HG03378 (cell line): Measurements from ENCODE around the gene IRF2BPL.
"Not testable (repeated sequence)": the region's sequence is repeated elsewhere in the genome, so short reads cannot be mapped to it uniquely, and the experiment has no call there.

Source experiments
- ATAC-seq: cut with Tn5 transposase; IDR thresholded peaks from one replicate; pipeline ENCODE4 v1.9.1; 2021; ENCODE audit warnings: mild to moderate bottlenecking, moderate library complexity; ENCODE audit not compliant: unreplicated experiment

Gene IRF2BPL

DNA sequence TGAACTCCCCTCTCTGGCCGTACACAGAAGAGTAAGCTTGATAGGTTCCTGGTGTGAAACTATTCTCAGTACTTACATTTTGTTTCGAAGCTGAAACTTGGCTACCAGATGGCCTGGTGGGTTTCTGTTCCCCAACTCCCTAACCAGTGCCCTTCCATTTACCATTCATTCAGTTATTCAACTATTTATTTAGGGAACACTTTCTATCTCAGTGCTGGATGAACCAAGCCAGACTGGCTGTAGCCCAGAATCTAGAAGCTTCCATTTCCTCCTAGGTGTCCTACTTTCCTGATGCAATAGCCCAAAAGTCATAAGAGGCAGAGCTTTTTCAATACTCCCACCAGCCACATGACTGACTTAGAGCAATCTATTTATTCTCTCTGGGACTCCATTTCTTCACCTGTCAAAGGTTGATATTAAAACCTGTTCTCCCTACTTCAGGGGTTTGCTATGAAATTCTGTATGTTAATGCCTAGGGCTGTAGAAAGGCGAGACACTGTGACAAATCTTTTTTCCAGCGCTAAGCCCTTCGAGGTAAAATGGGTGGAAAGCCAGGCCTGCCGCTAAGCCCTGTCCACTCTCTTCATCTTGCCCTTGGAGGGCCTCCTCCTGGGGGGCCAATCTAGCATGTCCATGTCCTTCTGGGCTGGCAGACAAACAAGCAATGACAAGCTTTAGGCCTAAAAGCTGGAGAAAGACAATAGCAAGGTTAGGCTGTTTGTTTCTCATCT, 8.1 kb upstream of the IRF2BPL start:
- ATAC-seq = no peak

DNA sequence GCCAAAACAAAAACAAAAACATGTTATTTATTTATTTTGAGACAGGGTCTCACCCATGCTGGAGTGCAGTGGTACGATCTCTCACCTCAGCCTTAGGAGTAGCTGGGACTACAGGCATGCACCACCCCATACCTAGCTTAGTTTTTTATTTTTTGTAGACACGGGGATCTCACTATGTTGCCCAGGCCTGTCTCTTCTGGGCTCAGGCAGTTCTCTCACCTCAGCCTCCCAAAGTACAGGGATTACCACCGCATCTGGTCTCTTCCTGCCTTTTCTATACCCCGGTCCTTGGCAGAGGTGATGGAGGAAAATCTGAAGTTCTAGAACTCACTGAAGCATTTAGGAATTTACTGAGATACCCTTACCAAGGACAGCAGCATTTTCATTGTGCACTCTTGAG, 6.8 kb upstream of the IRF2BPL start:
- no peak for ATAC-seq

DNA sequence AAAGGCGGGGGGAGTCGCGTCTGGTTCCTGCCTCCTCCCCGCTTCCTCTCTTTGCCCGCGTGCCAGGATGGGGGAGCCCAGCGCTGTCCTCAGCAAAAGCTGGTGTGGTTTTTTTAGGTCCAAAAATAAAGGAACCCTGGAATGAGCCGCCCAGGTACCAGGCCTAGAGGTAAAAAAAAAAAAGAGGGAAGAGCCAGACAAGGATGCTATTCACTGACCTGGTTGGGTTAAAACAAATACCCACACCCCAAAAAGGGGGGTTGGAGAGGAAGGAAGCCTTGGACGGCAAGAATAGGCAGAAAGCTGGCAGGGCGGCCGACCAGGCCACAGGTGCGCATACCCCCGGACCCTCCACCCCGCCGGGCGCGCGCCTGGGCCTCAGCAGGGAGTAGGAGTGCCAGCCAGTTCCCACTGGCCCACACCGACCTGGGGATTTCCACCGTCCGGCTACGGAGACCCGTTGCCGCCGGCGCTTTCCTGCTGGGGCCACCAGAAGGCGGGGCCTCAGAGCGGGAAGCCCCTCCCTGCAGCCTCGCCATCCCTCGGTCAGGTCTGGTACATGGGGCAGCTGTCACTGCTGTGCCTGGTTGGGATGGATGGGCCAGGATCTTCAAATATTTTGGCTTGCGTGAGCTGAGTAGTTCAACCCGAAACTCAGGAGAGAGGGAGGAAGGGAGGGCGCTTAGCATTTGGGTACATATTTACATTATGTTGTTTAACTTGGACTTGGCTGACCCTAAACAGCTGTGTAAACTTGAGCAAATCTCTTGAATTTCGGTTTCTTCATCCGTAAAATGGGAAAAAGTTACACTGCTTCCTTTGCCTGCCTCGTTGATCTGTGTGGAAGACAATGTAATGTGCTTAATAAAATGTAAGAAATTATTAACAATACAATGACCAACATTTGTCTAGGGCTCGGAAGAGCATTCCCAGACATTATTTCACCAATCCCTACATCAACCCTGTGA, 5.4 kb upstream of the IRF2BPL start:
- peak; percentile 61 for ATAC-seq

DNA sequence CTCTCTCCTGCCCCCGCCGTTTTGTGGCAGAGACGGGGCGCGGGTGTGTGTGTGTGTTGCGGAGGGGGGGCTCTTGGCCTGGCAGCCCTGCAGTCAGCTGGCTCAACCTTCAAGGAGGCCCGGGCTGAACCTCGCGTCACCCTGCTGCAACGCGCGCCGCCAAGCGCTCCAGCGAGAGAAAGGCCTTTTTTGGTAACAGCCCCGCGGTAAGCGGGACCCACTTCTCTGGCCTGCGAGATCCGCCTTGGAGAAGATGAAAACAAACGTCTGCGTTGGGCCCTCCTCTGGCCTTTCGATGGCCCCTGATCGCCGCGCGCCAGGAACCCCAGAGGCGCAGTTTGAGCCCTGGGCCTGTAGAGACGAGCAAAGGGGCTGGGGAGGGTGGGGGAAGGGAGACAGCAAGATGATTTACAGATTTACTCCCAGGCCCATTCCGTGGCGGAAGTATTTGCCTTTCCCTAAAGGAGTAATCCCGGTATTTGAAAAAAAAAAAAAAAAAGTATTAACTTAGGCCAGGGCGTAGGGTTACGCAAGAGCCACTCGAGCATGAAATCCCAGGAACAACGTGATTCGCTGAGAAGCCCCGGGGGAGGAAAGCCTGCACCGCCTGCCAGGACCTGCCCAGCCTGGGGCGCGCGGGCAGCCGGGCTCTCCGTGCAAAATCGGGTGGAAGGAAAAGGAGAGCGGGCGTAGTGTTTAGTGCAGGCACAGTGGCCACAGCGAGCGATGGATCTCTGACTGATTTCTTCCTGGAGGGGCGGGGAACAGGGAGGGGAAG, 4.5 kb upstream of the IRF2BPL start:
- ATAC-seq = peak; percentile 5

DNA sequence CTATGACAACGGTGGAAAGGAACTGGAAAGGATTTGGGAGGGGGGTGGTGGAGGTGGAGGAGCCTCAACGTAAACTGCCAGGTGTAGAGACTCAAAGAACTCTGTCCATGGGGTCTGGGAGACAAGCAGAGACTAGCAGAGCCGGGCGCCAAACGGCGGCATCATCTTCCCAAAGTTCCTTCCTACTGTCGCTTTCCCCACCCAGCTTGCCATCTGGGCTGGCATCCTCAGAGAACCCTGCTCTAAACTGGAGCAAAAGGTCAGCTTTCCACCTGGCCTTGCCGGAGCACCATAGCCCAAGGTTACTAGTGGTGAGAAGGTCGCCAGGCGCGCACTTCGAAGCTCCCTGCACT, 4.0 kb upstream of the IRF2BPL start:
- ATAC-seq = no peak

DNA sequence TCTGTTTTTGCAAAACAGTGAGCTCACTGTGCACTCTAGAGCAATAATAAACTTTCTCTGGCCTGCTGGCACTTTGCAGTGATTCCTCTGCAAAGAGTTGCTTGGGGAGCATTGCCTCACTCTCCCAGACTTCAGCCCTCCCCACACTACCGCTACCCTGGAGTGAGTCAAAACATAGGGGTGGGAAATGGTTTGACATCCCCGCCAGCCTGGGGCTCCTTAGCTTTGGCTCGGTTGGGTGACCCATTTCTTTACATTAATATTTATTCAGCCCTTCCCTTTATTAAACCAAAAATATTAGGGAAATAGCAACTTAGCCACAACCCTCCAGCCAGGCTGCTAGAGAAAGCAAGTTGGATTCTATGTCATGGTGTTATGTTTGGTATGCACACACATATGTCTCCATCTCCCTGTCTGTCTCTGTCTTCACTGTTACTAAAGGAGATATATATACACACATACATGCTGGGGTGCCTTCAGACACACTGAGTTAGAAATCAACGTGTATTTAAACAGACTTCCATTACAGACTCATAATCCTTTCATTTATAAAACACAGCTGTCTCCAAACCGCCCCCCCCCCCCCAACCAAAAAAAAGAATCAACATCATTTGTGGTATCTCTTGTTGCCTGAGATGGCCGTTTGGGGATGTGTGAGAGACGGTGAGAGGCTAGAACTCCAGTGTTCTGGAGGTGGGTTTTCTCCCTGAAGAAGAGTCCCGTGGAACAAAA, 3.4 kb upstream of the IRF2BPL start:
- ATAC-seq = no peak

DNA sequence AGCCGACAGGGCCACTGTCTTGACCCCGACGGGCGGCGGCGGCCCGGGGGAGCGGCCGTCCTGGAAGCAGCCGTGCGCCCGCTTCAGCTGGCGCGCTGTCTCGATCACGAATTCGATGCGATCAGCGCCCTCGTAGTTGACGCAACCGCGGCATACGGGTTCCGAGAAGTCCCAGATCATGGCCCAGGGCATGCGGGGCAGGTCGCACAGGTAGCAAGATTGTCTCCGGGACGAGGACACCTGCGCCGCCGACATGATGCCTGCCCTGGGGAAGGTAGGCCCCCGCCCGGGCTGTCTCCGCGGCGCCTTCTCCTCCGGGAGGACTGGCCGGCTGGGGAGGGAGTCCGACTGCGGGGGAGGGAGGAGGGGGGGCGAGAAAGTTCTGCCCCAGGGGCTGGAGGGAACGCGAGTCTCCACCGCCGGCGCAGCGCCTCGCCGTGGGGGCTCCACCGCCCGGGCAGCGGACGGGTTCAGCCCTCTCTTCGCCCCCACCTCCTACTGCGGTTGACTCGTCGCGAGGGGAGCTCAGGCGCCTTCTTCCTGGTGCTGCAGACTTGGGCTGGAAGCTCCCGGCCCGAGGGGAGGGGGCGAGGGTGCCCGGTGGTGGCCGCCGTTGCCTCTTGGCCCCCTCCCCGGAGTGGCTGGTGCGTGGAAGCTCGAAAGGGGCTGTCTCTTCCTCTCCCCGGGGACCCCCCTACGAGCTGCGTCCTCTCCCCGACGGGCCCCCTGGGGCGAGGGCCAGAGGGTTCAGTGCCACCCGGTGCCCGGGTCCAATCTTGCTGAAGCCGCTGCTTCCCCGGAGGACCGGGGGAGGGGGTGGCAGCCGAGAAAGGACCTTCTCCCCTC, 747 bp downstream of the IRF2BPL start:
- peak; percentile 24 for ATAC-seq

DNA sequence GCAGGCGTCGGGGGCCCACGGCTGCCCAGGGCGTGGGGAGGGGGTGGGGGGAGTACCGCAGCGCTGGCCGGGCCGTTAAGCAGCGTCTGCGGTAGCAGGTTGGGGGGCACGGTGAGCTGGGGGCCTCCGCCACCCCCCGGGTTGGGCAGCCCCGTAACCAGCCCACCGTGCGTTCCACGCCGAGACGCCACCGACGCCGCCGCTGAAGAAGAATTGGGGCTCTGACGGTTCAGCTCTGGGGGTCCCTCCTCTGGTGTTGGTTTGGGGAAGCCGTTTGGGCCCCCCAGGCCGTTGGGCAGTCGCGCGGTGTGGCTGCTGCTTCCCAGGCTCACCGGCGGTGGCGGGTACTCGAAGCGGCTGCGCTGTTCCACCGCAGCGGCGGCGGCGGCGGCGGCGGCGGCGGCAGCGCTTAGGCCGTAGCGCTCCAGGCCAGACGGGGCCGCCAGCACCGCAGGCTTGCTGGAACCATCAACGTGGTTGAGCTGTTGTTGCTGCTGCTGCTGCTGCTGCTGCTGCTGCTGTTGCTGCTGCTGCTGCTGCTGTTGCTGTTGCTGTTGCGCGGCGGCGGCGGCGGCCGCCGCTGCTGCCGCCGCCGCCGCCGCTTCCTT, 1.5 kb downstream of the IRF2BPL start:
- ATAC-seq = no peak

DNA sequence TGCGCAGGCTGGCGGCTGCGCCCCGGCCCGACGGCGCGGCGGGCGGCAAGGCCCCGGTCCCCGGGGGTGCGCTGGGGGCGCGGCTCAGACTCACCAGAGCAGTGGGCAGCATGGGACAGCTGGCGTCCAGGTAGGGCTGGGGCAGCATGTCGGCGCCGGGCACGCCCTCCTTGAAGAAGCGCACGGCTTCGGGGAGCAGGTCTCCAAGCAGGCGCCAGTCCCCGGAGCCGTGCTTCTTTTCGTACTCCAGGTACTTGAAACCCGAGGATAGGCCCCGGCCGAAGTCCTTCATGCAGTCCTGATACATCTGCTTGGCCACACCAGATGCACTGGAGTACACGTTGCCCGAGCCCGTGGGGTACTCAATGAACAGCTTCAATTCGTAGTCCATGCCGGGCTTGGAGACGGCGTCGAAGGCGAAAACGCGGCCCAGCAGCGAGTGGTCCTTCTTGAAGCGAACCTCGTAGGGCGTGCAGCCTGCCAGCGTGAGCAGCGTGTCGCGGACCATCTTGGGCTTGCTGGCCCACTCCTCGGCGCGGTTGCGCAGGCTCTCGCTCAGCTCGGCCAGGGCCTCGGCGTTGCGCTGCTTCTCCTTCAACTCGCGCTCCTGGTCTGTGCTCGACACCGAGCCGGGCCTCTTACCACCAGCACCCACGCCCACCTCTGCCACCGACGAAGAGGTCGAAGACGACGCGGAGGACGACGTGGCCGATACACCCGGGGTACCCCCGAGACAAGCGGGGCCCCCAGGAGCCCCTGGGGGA, 2.2 kb downstream of the IRF2BPL start:
- ATAC-seq = no peak

DNA sequence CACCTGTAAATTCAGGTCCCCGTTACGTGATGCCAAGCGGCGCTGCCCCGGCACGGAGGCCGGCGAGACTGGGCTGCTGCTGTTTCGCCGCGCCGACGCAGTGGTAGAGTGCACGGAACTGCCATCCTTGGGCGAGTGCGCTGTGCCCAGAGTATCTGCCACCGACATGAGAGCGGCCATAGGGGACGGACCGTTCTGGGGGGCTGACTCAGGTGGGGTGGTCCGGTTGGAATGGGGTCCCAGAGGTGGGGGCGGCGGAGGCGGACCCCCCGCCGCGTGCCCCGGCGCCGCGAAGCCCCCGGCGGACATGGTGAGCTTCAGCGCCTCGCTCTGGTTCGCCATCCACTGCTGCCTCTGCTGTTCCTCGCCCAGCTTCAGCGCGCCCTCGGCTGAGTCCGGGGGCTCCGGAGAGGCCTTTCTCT, 2.8 kb downstream of the IRF2BPL start:
- no peak for ATAC-seq

DNA sequence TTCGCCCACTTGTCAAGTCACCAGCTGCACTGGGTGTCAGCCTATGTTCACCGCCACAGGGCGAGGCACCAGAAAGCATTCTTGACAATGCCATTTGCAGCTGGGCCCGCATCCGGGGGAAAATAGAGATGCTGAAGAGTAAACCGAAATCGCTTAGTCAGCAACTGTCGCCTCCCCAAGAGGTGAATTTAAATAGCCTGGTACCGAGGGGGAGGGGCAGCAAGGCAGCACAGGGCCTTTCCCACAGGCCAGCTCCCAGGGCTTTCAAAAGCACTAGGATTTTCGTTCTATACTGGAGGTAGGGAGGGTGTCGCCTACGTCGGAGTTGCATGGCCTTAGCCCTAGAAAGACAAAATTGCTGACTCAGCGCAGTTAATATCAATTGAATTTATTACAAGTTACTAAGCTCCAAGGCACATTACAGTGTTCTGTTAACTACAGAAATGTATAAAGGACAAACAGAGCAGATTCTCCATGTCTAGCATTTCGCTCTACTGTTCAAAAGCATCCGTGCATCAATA, 4.3 kb downstream of the IRF2BPL start:
- ATAC-seq = no peak

DNA sequence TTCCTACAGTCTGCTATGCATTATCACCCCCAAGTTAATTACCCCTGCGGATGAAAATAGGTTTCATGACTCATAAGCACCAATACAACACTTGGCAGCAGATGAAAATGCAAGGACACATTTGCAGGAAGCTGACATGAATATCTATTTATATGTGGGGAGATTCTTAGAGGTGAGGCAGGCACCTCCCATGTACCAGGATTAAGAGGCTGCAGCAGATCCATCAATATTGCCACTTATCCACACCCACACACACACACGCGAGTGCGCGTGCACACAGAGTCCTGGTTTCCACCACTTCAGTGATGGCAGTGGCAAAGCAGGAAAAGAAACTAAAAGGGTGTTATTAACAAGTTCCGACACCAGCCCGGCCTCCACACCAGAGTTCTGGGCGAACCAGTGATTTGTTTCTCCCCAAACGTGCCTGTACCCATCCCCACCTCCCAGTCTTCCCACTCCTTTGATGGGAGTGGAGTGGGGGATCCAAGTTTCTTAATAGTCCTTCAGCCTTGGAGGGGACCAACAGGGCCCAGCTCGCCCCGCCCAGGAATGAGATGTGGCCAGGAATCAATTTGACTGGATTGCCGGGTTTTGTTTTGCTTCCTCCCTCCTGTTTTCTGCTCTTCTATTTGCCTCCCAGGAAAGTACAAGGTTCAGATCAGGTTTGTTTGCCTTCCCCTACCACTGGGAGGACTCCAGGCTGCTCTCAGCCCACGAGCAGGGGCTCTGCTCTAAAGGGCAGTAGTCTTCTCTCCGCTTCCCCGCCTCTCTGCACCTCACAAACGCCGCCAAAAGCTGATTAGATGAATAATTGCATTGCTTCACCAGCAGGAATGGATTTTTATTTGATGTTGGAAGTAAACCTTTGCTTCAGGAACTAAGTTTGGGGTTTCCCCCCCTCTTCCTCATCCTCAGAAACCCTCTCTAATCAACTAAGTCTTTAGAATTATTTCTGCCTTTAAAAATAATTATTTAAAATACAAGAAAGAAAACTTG, 5.2 kb downstream of the IRF2BPL start:
- ATAC-seq = no peak

DNA sequence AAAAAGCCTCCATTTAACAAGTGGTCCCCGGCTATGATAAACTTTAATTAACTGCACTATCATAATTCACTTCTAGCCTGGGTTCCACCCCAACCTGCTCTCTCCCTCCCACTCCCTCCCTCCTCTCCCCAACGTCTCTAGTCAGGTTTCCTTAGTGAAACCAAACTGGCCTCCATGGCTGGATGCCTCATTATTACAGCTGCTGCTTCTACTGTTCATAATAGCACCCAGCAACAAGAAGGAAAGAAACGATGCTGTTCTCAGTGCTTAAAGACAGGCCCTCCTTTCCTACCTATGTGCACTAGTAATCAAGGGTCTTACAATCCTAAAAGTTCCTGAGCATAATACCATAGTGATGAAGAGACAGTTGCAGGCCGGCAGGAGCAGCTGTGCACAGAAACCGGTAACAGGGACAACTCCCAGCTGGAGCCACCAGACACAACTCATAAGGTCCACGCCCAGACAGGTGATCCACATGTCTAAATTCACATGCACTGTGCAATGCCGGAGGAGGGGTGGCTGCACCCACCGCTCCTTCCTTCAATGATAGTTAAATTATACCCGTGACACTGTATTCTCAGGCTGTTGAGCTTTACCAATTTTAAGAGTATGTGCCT, 6.2 kb downstream of the IRF2BPL start:
- ATAC-seq = no peak

DNA sequence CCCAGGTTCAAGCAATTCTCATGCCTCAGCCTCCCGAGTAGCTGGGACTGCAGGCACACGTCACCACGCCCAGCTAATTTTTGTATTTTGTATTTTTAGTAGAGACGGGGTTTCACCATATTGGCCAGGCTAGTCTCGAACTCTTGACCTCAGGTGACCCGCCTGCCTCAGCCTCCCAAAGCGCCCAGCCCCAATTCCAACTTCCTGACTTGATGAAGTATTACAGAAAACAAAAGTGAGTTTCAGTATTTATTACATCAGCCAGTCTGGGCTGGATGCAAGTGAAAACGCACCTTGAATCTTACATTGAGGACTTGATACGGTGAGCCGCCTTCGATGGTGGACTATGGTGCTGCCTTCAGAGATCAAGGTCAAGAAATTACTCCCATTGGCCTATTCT, 7.1 kb downstream of the IRF2BPL start:
- ATAC-seq = not testable (repeated sequence)

DNA sequence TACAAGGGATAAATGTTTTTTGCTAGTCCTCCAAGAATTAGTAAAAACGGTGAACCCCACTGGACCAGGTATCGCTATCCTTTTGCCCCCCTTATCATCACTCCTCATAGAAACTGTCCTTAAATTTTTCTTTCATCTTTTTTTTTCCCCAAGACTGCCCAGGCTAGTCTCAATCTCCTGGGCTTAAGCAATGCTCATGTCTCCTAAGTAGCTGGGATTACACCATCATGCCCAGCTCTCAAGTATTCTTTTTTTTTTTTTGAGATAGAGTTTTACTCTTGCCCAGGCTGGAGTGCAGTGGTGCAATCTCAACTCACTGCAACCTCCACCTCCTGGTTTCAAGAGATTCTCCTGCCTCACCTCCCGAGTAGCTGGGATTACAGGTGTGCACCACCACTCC, 9.7 kb downstream of the IRF2BPL start:
- ATAC-seq = no peak

DNA sequence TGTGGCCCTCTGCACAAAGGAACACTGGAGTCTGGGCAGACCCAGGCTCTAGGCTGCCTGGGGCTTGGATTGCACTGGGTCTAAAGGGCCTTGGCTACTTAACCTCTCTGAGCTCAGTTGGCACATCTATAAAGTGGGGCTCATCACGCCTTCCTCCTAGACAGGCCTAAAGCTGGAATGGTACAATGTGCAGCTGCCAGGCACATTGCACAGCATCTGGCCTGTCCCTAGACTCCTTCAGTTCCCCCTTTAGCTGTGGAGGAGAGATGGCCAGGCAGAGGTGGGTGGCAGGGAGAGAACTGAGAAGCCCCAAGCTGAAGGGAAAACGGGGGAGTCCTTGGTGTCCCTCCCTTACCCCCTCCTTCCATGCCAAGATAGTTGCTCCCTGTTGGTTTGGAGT, 10.8 kb downstream of the IRF2BPL start:
- no peak for ATAC-seq

DNA sequence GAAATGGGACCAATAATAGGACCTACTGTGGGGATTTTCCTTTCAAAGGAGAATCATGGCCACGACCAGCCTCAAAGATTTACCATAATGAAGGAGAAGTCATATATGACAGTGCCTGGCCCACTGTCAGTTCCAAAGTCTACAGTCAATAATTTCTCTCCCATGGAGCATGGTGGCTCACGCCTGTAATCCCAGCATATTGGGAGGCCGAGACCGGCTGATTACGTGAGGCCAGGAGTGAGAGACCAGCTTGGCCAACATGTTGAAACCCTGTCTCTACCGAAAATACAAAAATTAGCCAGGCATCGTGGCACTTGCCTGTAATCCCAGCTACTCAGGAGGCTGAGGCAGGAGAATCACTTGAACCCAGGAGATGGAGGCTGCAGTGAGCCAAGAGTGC, 13.8 kb downstream of the IRF2BPL start:
- no peak for ATAC-seq
